Measurements from ENCODE around the gene TFG.

Gene TFG

GRCh38 chr3:100720426-100720825 lies 11.1 kb downstream of the TFG start:
- H3K9me3 Mint-ChIP-seq, result no peaks in the 10 kb centered on the region
- H3K36me3 Mint-ChIP-seq (ENCODE audit: low read depth), result peaks cover 94% of the 10 kb centered on the region
- H3K4me3 Mint-ChIP-seq, result no peak overlapping the region
- peaks cover 25% of the 10 kb centered on the region for H3K4me1 Mint-ChIP-seq (ENCODE audit: low read depth)
- no peak overlapping the region for H3K27ac Mint-ChIP-seq
- no peaks in the 10 kb centered on the region for H3K27me3 Mint-ChIP-seq

DNA sequence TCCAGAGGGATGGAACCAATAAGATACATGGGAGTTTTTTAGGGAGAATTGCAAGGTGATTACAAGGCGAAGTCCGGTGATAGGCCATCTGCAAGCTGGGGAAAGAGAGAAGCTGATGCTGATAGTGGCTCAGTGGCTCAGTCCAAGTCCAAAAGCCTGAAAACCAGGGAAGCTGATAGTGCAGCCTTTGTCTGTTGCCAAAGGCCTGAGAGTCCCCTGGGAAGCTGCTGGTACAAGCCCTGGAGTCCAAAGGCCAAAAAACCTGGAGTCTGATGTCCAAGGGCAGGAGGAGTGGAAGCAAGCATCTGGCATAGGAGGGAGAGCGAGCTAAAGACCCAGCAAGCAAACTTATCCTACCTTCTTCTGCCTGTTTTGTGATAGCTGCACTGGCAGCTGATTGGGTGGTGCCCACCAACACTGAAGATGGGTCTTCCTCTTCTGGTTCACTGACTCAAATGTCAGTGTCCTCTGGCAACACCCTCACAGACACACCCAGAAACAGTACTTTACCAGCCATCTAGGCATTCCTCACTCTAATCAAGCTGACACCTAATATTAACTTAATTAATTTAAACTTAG lies 16.7 kb downstream of the TFG start:
- Mint-ChIP-seq H3K27me3 (no peaks in the 10 kb centered on the region), H3K4me1 (ENCODE audit: low read depth) (peaks cover 9% of the 10 kb centered on the region), H3K27ac (no peak overlapping the region), H3K36me3 (ENCODE audit: low read depth) (peaks cover 84% of the 10 kb centered on the region), H3K4me3 (no peak overlapping the region), H3K9me3 (no peaks in the 10 kb centered on the region)

DNA sequence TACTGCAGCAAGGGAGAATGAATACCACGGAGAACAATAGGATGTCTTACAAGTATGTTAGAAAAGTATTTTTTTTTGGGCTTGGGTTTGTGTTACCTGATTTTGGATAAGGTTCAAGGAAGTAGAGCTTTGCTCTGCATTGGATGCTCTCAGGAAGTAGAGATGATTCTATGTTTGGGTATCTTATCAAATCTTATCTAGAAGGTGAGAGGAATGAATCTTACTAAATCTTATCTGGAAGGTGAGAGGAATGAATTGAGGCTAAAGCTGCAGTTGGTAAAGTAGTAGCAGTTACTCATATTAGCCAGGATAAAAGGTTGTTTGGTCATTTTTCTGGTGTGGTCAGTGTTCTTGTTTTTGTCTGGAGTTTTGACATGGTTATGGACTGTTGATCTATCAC lies 17.4 kb downstream of the TFG start:
- H3K4me3 Mint-ChIP-seq, result no peak overlapping the region
- no peaks in the 10 kb centered on the region for H3K9me3 Mint-ChIP-seq
- H3K27ac Mint-ChIP-seq, result no peak overlapping the region
- no peaks in the 10 kb centered on the region for H3K27me3 Mint-ChIP-seq
- H3K36me3 Mint-ChIP-seq (ENCODE audit: low read depth), result peaks cover 79% of the 10 kb centered on the region
- H3K4me1 Mint-ChIP-seq (ENCODE audit: low read depth), result peaks cover 9% of the 10 kb centered on the region

- Mint-ChIP-seq H3K4me1 (ENCODE audit: low read depth) (peaks cover 9% of the 10 kb centered on the region), H3K4me3 (no peak overlapping the region), H3K9me3 (no peaks in the 10 kb centered on the region), H3K27me3 (no peaks in the 10 kb centered on the region), H3K27ac (no peak overlapping the region), H3K36me3 (ENCODE audit: low read depth) (peaks cover 66% of the 10 kb centered on the region)
Observed at GRCh38 chr3:100730524-100730923, 21.2 kb downstream of the TFG start.

DNA sequence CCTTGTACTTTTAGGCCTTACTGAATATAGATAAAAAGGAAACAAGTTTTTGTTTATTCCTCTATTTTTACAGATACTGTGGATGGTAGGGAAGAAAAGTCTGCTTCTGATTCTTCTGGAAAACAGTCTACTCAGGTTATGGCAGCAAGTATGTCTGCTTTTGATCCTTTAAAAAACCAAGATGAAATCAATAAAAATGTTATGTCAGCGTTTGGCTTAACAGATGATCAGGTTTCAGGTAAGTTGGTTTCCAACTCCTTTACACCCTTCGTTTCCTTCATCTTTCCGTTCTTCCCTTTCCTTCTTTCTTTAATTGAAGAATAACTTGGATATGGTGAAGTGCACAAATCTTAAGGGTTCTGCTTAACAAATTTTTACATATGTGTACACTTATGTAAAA lies 23.1 kb downstream of the TFG start:
- no peak overlapping the region for H3K27ac Mint-ChIP-seq
- H3K4me1 Mint-ChIP-seq (ENCODE audit: low read depth), result peaks cover 1% of the 10 kb centered on the region
- no peak overlapping the region for H3K4me3 Mint-ChIP-seq
- no peaks in the 10 kb centered on the region for H3K9me3 Mint-ChIP-seq
- no peaks in the 10 kb centered on the region for H3K27me3 Mint-ChIP-seq
- H3K36me3 Mint-ChIP-seq (ENCODE audit: low read depth), result peaks cover 67% of the 10 kb centered on the region

DNA sequence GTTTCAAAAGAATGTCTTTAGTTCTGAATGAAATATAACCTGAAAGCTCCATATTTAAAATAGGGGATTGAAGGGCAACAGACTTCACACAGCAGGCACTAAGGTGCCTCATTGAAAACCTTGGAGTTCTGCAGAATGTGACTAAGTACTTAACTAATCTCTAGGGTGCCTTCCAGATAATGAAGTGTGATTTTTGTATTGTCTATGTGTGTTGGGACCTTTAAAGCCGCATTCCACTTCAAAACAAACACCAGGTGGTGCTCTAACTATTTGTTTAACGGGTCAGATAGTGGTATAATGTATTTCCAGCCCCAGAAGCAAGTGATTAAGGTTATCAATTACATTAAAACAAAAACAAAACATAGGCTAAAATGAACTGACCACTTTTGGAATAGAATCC lies 28.0 kb downstream of the TFG start:
- H3K27ac Mint-ChIP-seq, result no peak overlapping the region
- H3K9me3 Mint-ChIP-seq, result no peaks in the 10 kb centered on the region
- H3K4me1 Mint-ChIP-seq (ENCODE audit: low read depth), result peaks cover 9% of the 10 kb centered on the region
- no peak overlapping the region for H3K4me3 Mint-ChIP-seq
- H3K27me3 Mint-ChIP-seq, result no peaks in the 10 kb centered on the region
- H3K36me3 Mint-ChIP-seq (ENCODE audit: low read depth), result peaks cover 74% of the 10 kb centered on the region

- Mint-ChIP-seq H3K36me3 (ENCODE audit: low read depth) (peaks cover 72% of the 10 kb centered on the region), H3K9me3 (no peaks in the 10 kb centered on the region), H3K27me3 (no peaks in the 10 kb centered on the region), H3K4me1 (ENCODE audit: low read depth) (peaks cover 9% of the 10 kb centered on the region), H3K4me3 (no peak overlapping the region), H3K27ac (no peak overlapping the region)
Observed at GRCh38 chr3:100740207-100740606, 30.9 kb downstream of the TFG start.

GRCh38 chr3:100743535-100743934 lies 34.2 kb downstream of the TFG start:
- H3K9me3 Mint-ChIP-seq, result no peaks in the 10 kb centered on the region
- no peaks in the 10 kb centered on the region for H3K27me3 Mint-ChIP-seq
- H3K36me3 Mint-ChIP-seq (ENCODE audit: low read depth), result peaks cover 72% of the 10 kb centered on the region
- peaks cover 9% of the 10 kb centered on the region for H3K4me1 Mint-ChIP-seq (ENCODE audit: low read depth)
- no peak overlapping the region for H3K4me3 Mint-ChIP-seq
- H3K27ac Mint-ChIP-seq, result no peak overlapping the region

GRCh38 chr3:100744671-100745070 lies 35.4 kb downstream of the TFG start:
- Mint-ChIP-seq H3K27ac (no peak overlapping the region), H3K27me3 (no peaks in the 10 kb centered on the region), H3K9me3 (no peaks in the 10 kb centered on the region), H3K36me3 (ENCODE audit: low read depth) (peaks cover 71% of the 10 kb centered on the region), H3K4me1 (ENCODE audit: low read depth) (peaks cover 9% of the 10 kb centered on the region), H3K4me3 (no peak overlapping the region)

DNA sequence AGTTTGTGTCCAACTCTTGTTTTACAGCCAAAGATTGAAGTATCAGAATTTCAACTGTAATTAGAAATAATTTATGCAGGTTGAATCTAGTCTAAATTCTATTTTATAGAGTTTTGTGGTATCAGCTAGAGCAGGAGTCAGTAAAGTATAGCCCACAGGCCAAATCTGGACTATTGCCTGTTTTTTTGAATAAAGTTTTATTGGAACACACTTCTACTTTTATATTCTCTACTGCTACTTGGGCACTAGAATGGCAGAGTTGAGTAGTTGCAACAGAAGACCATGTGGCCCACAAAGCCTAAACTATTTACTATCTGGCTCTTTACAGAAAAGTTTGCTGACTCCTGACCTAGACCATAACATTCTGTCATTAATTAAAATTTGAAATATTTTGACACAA lies 36.3 kb downstream of the TFG start:
- Mint-ChIP-seq H3K36me3 (ENCODE audit: low read depth) (peaks cover 69% of the 10 kb centered on the region), H3K4me3 (no peak overlapping the region), H3K4me1 (ENCODE audit: low read depth) (no peaks in the 10 kb centered on the region), H3K27me3 (no peaks in the 10 kb centered on the region), H3K9me3 (no peaks in the 10 kb centered on the region), H3K27ac (no peak overlapping the region)

DNA sequence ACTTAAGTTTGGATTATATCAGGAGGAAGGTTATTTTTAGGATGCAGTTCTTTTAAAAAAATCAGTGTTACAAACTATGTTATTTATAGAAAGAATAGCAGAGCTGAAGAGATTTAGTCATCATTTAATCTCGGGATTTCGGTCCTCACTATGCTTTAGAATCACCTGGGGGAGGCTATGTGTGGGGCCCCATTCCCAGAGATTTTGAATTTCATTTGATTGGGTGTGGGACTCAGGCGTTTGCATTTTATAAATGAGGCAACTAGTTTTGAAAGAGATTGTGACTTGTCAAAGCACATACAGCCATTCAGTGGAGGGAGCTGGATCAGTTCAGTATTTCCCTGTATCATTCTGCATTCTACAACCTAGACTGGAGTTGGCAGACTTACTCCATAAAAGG lies 36.8 kb downstream of the TFG start:
- no peak overlapping the region for H3K4me3 Mint-ChIP-seq
- no peaks in the 10 kb centered on the region for H3K9me3 Mint-ChIP-seq
- no peaks in the 10 kb centered on the region for H3K27me3 Mint-ChIP-seq
- no peaks in the 10 kb centered on the region for H3K4me1 Mint-ChIP-seq (ENCODE audit: low read depth)
- no peak overlapping the region for H3K27ac Mint-ChIP-seq
- peaks cover 68% of the 10 kb centered on the region for H3K36me3 Mint-ChIP-seq (ENCODE audit: low read depth)

GRCh38 chr3:100748220-100748619 lies 38.9 kb downstream of the TFG start:
- Mint-ChIP-seq H3K4me3 (no peak overlapping the region), H3K36me3 (ENCODE audit: low read depth) (peaks cover 67% of the 10 kb centered on the region), H3K27me3 (no peaks in the 10 kb centered on the region), H3K9me3 (no peaks in the 10 kb centered on the region), H3K27ac (no peak overlapping the region), H3K4me1 (ENCODE audit: low read depth) (no peaks in the 10 kb centered on the region)

DNA sequence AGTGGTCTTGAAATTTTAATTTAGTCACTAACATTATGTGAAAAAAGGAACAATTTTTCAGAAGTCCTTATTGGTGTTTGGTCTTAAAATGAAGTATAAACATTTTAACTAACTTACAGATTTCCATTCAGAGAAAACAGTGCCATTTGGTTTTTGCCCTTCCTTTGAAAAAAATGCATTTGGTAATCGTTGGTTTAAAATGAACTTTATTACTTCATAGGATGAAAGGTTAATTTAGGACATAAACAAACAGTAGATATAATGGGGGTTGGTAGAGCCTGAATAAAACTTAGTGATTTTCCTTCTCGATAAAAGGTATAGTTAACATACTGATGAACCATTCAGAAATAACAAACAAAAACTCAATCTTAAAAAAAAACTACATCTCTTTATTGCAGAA lies 39.7 kb downstream of the TFG start:
- Mint-ChIP-seq H3K9me3 (no peaks in the 10 kb centered on the region), H3K27ac (no peak overlapping the region), H3K27me3 (no peaks in the 10 kb centered on the region), H3K36me3 (ENCODE audit: low read depth) (peaks cover 69% of the 10 kb centered on the region), H3K4me3 (no peak overlapping the region), H3K4me1 (ENCODE audit: low read depth) (no peaks in the 10 kb centered on the region)

DNA sequence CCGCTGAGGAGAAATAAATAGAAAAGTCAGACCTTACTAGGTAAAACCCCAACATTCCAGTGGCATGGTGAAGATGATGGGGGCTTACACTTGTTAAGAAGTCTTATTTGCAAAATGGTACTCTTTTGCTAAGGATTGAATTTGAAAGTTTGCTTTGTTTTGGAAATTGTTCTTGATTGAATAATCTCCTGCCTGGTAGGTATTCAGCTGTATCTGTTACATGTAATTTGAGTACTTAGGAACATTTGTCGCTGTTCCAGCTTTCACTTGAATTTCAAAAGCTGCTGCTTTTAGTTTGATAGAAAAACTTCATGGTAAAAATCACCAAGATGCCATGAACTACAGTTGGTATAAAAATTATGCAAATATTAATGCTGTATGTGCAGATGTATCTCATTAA lies 44.6 kb downstream of the TFG start:
- H3K27ac Mint-ChIP-seq, result no peak overlapping the region
- no peak overlapping the region for H3K4me3 Mint-ChIP-seq
- no peaks in the 10 kb centered on the region for H3K27me3 Mint-ChIP-seq
- no peaks in the 10 kb centered on the region for H3K9me3 Mint-ChIP-seq
- no peaks in the 10 kb centered on the region for H3K4me1 Mint-ChIP-seq (ENCODE audit: low read depth)
- peaks cover 39% of the 10 kb centered on the region for H3K36me3 Mint-ChIP-seq (ENCODE audit: low read depth)

DNA sequence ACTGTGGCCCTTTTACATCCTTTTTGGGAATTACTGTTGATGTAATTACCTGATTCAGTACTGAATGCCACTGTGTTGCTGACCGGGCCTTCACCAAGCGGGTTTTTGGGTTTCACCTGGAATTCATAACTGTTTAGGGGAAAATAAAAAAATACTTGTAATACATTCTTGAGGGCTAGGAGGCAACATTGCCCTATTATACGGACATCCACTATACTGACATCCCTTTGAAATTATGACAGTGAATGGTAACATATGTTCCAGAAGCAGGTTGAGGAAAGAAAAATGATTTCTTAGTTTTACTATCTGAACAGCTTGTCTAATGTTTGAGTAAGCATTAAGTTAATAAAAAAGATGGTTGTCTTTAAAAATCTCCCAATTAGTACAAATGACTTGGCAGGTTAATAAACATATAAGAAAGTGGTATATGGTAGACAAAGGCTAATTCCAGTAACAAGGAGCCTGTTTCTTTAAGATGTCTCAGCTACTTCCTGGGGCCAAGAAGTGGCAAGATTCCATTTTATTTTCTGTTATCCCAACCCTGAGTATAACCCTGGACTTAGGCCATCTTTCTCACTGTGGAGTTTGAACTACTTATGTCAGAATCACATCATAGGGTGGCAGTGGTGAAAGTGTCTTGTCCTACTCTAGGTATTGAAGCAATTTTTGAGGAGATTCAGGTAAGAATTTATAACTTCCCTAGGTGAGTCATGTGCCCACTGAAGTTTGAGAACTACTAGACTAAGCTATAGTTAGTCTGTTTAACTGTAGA lies 45.5 kb downstream of the TFG start:
- Mint-ChIP-seq H3K4me3 (no peak overlapping the region), H3K27ac (no peak overlapping the region), H3K4me1 (ENCODE audit: low read depth) (no peaks in the 10 kb centered on the region), H3K36me3 (ENCODE audit: low read depth) (peaks cover 36% of the 10 kb centered on the region), H3K9me3 (no peaks in the 10 kb centered on the region), H3K27me3 (no peaks in the 10 kb centered on the region)

DNA sequence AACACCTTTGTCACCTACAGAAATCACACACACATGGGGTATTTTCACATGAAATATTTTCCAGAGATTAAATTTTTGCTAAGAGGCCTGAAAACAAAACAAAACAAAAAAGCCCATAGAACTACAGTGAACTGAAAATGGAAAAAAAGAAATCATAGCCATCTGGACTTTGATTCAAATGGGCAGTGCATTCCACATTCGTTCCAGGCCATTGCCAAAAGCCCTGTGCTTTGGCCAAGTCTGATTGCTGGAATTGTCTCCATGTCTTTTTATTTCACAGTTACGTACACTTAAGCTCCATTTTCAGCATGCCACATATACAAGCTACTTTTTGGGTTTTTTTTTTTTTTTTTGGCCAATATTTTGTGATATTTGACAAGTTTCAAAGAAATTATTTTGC lies 47.1 kb downstream of the TFG start:
- Mint-ChIP-seq H3K4me1 (ENCODE audit: low read depth) (no peaks in the 10 kb centered on the region), H3K9me3 (no peaks in the 10 kb centered on the region), H3K4me3 (no peak overlapping the region), H3K27ac (no peak overlapping the region), H3K27me3 (no peaks in the 10 kb centered on the region), H3K36me3 (ENCODE audit: low read depth) (peaks cover 24% of the 10 kb centered on the region)
